Activated gamma-delta T cell treated with anti-CD3 and anti-CD28 coated beads, Interleukin-2, amount 50 U/mL, for 16 hours (primary cell): ENCODE results near the gene SNCB.

Source experiments
- DNase-seq: peaks from one replicate; pipeline ENCODE4 v3.0.0-alpha.2; 2020; ENCODE audit warnings: low read depth

SNCB gene

DNA sequence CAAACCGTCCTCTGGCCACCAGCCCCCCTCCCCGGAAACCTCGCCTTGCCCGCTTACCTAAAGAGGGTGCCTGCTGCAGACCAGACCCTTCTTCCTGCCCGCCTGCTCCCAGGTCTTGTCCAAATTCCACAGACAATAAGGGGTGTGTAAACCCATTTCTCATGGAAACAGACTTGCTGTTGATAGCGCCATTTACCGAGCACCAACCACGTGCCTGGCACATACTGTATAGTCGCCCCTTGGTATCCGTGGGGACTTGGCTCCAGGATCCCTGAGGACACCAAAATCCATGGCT lies 56.1 kb downstream of the SNCB start:
- DNase-seq: no peak

- peak; percentile 75 for DNase-seq
Measured at GRCh38 chr5:176573564-176574296, 56.6 kb downstream of the SNCB start.
